HG02840 (cell line): Measurements from ENCODE around the gene PNO1.

Experiments used
- ATAC-seq: cut with Tn5 transposase; IDR thresholded peaks from one replicate; pipeline ENCODE4 v1.9.1; 2021; ENCODE audit warnings: mild to moderate bottlenecking, moderate library complexity, moderate number of reproducible peaks; ENCODE audit not compliant: unreplicated experiment, low FRiP score

Gene PNO1

GRCh38 chr2:68190991-68191731 is 33.5 kb downstream of the PNO1 start:
- no peak for ATAC-seq

DNA sequence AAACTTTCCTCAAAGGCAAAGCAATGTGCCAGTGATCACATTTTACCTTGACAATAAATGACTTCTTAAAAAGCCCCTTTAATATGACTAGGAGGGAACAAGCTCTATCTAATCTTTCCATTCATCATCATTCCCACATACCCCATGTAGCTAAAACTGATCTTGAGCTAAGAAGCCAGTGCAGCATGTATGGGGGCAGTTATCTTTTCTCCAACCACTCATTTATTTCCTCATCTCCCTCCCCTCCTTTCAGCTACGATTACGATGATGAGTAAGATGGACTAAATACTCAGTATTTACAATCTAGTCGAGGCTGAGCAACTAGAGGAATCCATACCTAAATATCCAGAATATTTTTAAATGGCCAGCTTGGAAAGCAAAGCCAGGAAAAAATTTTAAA is 35.5 kb downstream of the PNO1 start:
- no peak for ATAC-seq

GRCh38 chr2:68193787-68194372 is 36.2 kb downstream of the PNO1 start:
- ATAC-seq = no peak

DNA sequence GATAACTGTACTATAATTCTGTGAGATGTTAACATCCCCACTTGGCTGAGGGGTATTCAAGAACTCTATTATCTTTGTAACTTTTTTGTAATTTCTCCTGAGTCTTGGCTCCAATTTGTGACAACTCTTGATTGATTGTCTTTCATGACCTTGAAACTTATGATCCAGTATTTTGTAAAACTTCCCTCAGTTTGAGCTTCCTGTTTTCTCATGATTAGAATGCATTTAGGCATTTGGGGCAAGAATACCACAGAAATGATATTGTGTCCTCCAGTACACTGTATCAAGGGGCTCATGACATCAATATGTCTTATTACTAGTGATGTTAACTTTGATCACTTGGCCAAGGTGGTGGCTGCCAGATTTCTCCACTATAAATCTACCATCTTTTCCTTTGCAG is 37.4 kb downstream of the PNO1 start:
- ATAC-seq = no peak

GRCh38 chr2:68196120-68196716 is 38.5 kb downstream of the PNO1 start:
- ATAC-seq = no peak

GRCh38 chr2:68200157-68200787 is 42.6 kb downstream of the PNO1 start:
- no peak for ATAC-seq

- ATAC-seq = peak; percentile 92
Measured at GRCh38 chr2:68203587-68203986, 45.9 kb downstream of the PNO1 start.

GRCh38 chr2:68206793-68207192 is 49.1 kb downstream of the PNO1 start:
- no peak for ATAC-seq

- peak; percentile 77 for ATAC-seq
Measured at GRCh38 chr2:68214381-68214780, 56.7 kb downstream of the PNO1 start.

- ATAC-seq = no peak
Measured at GRCh38 chr2:68216454-68217310, 59.0 kb downstream of the PNO1 start.

DNA sequence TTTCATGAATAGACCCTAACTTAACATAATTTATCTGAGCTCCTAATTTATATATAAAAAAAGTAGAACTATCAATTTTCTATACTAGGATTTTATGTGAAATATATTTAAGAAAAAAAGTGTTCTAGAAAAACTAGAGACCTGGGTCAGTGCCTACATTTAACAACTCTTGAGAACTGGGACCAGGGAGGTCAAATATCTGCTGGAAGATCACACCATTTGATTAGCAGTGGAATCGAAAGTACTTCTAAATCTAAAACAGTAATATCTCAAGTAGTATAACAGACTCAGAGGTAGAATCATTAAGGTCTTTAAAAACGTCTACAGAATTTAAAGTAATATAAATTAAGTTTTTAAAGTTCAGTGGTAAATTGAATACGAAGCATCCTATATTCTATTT is 60.0 kb downstream of the PNO1 start:
- ATAC-seq = no peak

DNA sequence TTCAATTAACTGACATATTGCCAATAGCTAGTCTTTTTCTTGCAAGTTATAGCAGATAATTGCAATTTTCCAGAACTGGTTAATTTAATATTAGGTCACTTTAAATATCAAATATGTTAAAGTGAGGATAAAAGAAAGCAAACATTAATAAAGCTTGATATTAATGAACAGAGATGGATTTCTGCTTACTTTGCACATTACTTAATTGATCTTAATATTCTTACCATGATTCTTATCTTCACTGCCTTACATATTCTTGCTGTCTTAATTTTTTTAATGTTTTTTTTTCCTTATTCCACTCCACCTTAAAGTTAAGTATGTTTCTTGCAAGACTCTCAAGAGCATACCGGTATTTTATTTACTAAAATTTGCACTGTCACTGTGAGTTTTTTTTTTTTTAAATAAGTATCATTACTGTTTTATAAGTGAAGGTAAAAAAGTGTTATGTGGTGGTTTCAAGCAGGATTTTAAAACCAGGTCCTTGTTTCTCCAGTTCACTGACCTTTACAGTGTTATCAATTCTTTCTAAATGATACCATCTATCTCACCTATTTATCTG is 60.7 kb downstream of the PNO1 start:
- no peak for ATAC-seq

- ATAC-seq = no peak
Measured at GRCh38 chr2:68222287-68222686, 64.6 kb downstream of the PNO1 start.

DNA sequence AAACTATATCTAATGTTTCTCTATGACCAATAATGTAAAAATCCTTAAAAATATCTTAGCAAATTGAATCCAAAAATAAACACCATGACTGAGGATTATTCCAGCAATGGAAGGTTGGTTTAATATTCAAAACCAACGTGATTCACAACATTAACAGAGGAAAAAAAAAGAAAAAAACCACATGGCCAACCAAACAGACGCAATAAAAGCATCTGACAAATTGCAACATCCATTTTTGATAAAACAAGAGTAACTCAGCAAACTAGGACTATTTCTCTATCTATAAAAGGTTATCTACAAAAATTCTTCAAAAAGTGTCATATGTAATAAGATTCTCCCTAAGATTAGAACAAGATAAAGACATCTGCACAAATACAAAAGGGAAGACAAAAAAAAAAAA is 65.7 kb downstream of the PNO1 start:
- ATAC-seq = no peak

GRCh38 chr2:68225119-68225632 is 67.5 kb downstream of the PNO1 start:
- peak; percentile 69 for ATAC-seq
